IMR-90 (cell line): Measurements from ENCODE around the gene WASF3. TPM values are rescaled to one million over a fixed set of nuclear protein-coding genes. Genes with fewer than 3 reads are reported as not detected.

Experiments
- ATAC-seq: fragments of 200-7000 bp; cut with Tn5 transposase; 2 replicates; pipeline ENCODE4 v1.9.1; 2020; ENCODE audit warnings: low read depth, mild to moderate bottlenecking, moderate library complexity
- BruUV-seq: library from RNA; stranded (reverse); fragments of 400-500 nt; replicated peaks from 2 replicates; lab custom pipeline; 2021; lab: Mats Ljungman, UMichigan
- CTCF ChIA-PET: fragments of 300-600 bp; formaldehyde crosslinking; extraction: SDS; loops from one replicate; lab custom pipeline; 2021; ENCODE audit warnings: antibody characterized with exemption; lab: Yijun Ruan, JAX
- POLR2A ChIA-PET: fragments of 300-600 bp; sonication (Branson Sonifier 250); formaldehyde crosslinking; loops from one replicate; lab custom pipeline; 2022; ENCODE audit warnings: antibody characterized with exemption; ENCODE audit not compliant: unreplicated experiment; lab: Charles Lee
- DNase-seq: peaks from one replicate; pipeline ENCODE4 v3.0.0; 2013
- H2AFZ ChIP-seq: replicated peaks from 2 replicates; pipeline ENCODE3; 2013; ENCODE audit warnings: low read length, mild to moderate bottlenecking; ENCODE audit not compliant: poor library complexity
- H2AK5ac ChIP-seq: 2 replicates; pipeline ENCODE4 v1.6.1; 2013; ENCODE audit warnings: low read depth, low read length, inconsistent platforms
- H2AK9ac ChIP-seq: replicated peaks from 2 replicates; pipeline ENCODE3; 2013; ENCODE audit warnings: mild to moderate bottlenecking, low read depth, low read length, moderate library complexity; ENCODE audit not compliant: poor library complexity
- H2BK120ac ChIP-seq: 2 replicates; pipeline ENCODE4 v1.6.1; 2013; ENCODE audit warnings: low read depth, low read length, inconsistent platforms
- H2BK15ac ChIP-seq: 3 replicates; pipeline ENCODE4 v1.6.1; 2013; ENCODE audit warnings: low read depth, low read length, inconsistent platforms
- H2BK20ac ChIP-seq: 2 replicates; pipeline ENCODE4 v1.6.1; 2013; ENCODE audit warnings: low read depth, mild to moderate bottlenecking, inconsistent platforms, low read length, moderate library complexity
- H2BK5ac ChIP-seq: 2 replicates; pipeline ENCODE4 v1.6.1; 2013; ENCODE audit warnings: mild to moderate bottlenecking, low read depth, low read length, inconsistent platforms; ENCODE audit not compliant: poor library complexity, severe bottlenecking
- H3K14ac ChIP-seq: replicated peaks from 2 replicates; pipeline ENCODE4 v1.6.1; 2013; ENCODE audit warnings: low read depth, low read length, inconsistent platforms
- H3K18ac ChIP-seq: 2 replicates; pipeline ENCODE4 v1.6.1; 2013; ENCODE audit warnings: low read depth, low read length, control low read depth
- H3K23ac ChIP-seq: 2 replicates; pipeline ENCODE4 v1.6.1; 2013; ENCODE audit warnings: low read depth, low read length, inconsistent platforms
- H3K27ac ChIP-seq: 2 replicates; pipeline ENCODE4 v1.5.1; 2013; ENCODE audit warnings: mild to moderate bottlenecking, control low read depth, low read length; ENCODE audit not compliant: insufficient read depth
- H3K27me3 ChIP-seq: 2 replicates; pipeline ENCODE4 v1.6.1; 2013; ENCODE audit warnings: low read length; ENCODE audit not compliant: control insufficient read depth, insufficient read depth
- H3K36me3 ChIP-seq: 2 replicates; pipeline ENCODE4 v1.6.1; 2013; ENCODE audit warnings: low read length, mixed read lengths; ENCODE audit not compliant: control insufficient read depth, insufficient read depth
- H3K4ac ChIP-seq: 2 replicates; pipeline ENCODE4 v1.6.1; 2013; ENCODE audit warnings: low read depth, low read length, inconsistent platforms
- H3K4me1 ChIP-seq: 2 replicates; pipeline ENCODE4 v1.6.1; 2013; ENCODE audit warnings: low read length, mixed read lengths; ENCODE audit not compliant: control insufficient read depth, insufficient read depth
- H3K4me2 ChIP-seq: 2 replicates; pipeline ENCODE4 v1.6.1; 2013; ENCODE audit warnings: low read depth, mild to moderate bottlenecking, control low read depth, low read length, moderate library complexity
- H3K4me3 ChIP-seq: 2 replicates; pipeline ENCODE4 v1.5.1; 2013; ENCODE audit warnings: low read depth, mild to moderate bottlenecking, control low read depth, low read length, moderate library complexity; ENCODE audit not compliant: insufficient read depth
- H3K56ac ChIP-seq: 2 replicates; pipeline ENCODE4 v1.6.1; 2013; ENCODE audit warnings: low read length, inconsistent platforms; ENCODE audit not compliant: insufficient read depth; ENCODE audit errors: extremely low read depth
- H3K79me1 ChIP-seq, 2 experiments: 2 replicates each; pipeline ENCODE4 v1.6.1; 2013; ENCODE audit warnings: low read length in 2 of 2, inconsistent platforms in 1 of 2, low read depth in 1 of 2
- H3K9ac ChIP-seq: 2 replicates; pipeline ENCODE4 v1.6.1; 2013; ENCODE audit warnings: low read depth, low read length, control low read depth
- H3K9me1 ChIP-seq: 2 replicates; pipeline ENCODE4 v1.6.1; 2013; ENCODE audit warnings: low read length, inconsistent platforms; ENCODE audit not compliant: insufficient read depth
- H3K9me3 ChIP-seq: 2 replicates; pipeline ENCODE4 v1.6.1; 2013; ENCODE audit warnings: low read length; ENCODE audit not compliant: control insufficient read depth, insufficient read depth
- H4K20me1 ChIP-seq: 2 replicates; pipeline ENCODE4 v1.6.1; 2013; ENCODE audit warnings: low read length, inconsistent platforms; ENCODE audit not compliant: insufficient read depth
- H4K5ac ChIP-seq: 2 replicates; pipeline ENCODE4 v1.6.1; 2013; ENCODE audit warnings: mild to moderate bottlenecking, low read depth, low read length, control low read depth
- H4K8ac ChIP-seq, 2 experiments: 2 replicates each; pipeline ENCODE4 v1.6.1; 2013; ENCODE audit warnings: low read depth in 2 of 2, low read length in 2 of 2, control low read depth in 1 of 2, inconsistent platforms in 1 of 2
- H4K91ac ChIP-seq: 2 replicates; pipeline ENCODE4 v1.6.1; 2013; ENCODE audit warnings: low read depth, low read length, inconsistent platforms; ENCODE audit not compliant: insufficient read depth
- BHLHE40 ChIP-seq: fragments of 150-350 bp; IDR thresholded peaks from 2 replicates; pipeline ENCODE4 v1.6.1; 2016; ENCODE audit warnings: mild to moderate bottlenecking, low read depth, low read length
- CEBPB ChIP-seq: IDR thresholded peaks from 2 replicates; pipeline ENCODE4 v1.6.1; 2012; ENCODE audit warnings: low read depth, low read length, improper control_type of control experiment
- CHD1 ChIP-seq: IDR thresholded peaks from 2 replicates; pipeline ENCODE4 v1.6.1; 2012; ENCODE audit warnings: low read depth, low read length, improper control_type of control experiment
- CTCF ChIP-seq: conservative IDR thresholded peaks from 2 replicates; pipeline ENCODE4 v1.5.1; 2012; ENCODE audit warnings: mild to moderate bottlenecking, low read depth, low read length, improper control_type of control experiment
- ELK1 ChIP-seq: fragments of 150-350 bp; IDR thresholded peaks from 2 replicates; pipeline ENCODE4 v1.6.1; 2016; ENCODE audit warnings: low read depth, mild to moderate bottlenecking, low read length, moderate library complexity, borderline replicate concordance
- FOS ChIP-seq: fragments of 150-350 bp; IDR thresholded peaks from 2 replicates; pipeline ENCODE4 v1.6.1; 2016; ENCODE audit warnings: low read depth, low read length
- MAFK ChIP-seq: IDR thresholded peaks from 2 replicates; pipeline ENCODE4 v1.6.1; 2012; ENCODE audit warnings: low read depth, low read length, improper control_type of control experiment
- MAZ ChIP-seq: IDR thresholded peaks from 2 replicates; pipeline ENCODE4 v1.6.1; 2012; ENCODE audit warnings: low read depth, mild to moderate bottlenecking, low read length, improper control_type of control experiment, moderate library complexity, borderline replicate concordance
- MXI1 ChIP-seq: IDR thresholded peaks from 2 replicates; pipeline ENCODE4 v1.6.1; 2012; ENCODE audit warnings: low read depth, mild to moderate bottlenecking, low read length, moderate library complexity, borderline replicate concordance
- NFE2L2 ChIP-seq: fragments of 150-350 bp; IDR thresholded peaks from 2 replicates; pipeline ENCODE4 v1.6.1; 2016; ENCODE audit warnings: low read depth, mild to moderate bottlenecking, low read length
- POLR2A ChIP-seq: IDR thresholded peaks from 2 replicates; pipeline ENCODE4 v1.6.1; 2012; ENCODE audit warnings: mild to moderate bottlenecking, low read depth, low read length
- RCOR1 ChIP-seq: IDR thresholded peaks from 2 replicates; pipeline ENCODE4 v1.6.1; 2012; ENCODE audit warnings: mild to moderate bottlenecking, low read length, improper control_type of control experiment; ENCODE audit not compliant: insufficient replicate concordance
- RFX5 ChIP-seq: IDR thresholded peaks from 2 replicates; pipeline ENCODE4 v1.8.0; 2012; ENCODE audit warnings: low read depth, mild to moderate bottlenecking, low read length, moderate library complexity
- SMC3 ChIP-seq: fragments of 150-350 bp; IDR thresholded peaks from 2 replicates; pipeline ENCODE4 v1.6.1; 2016; ENCODE audit warnings: low read depth, mild to moderate bottlenecking, antibody characterized with exemption, low read length, moderate library complexity
- USF2 ChIP-seq: fragments of 150-350 bp; IDR thresholded peaks from 2 replicates; pipeline ENCODE4 v1.6.1; 2017; ENCODE audit warnings: mild to moderate bottlenecking, antibody characterized with exemption, low read length, low read depth
- WGBS, 2 experiments: methylation state at CpG; one replicate each; pipeline versions ENCODE4 v1.1.5 to v1.1.7; 2013; ENCODE audit warnings: missing lambda C conversion rate in 2 of 2; ENCODE audit not compliant: insufficient read length in 1 of 2; ENCODE audit errors: extremely low coverage in 2 of 2; 5-methylcytosine and 5-hydroxymethylcytosine counted together
- dilution Hi-C: fragments of 300-500 bp; cut with HindIII; formaldehyde crosslinking; loops from one replicate; pipeline ENCODE4 v1.14.3; 2018; ENCODE audit warnings: low sequenced_read_pairs; ENCODE audit not compliant: unreplicated experiment
- in situ Hi-C: fragments of 300-500 bp; cut with MboI; formaldehyde crosslinking; loops from 3 replicates; pipeline ENCODE4 v1.14.3; 2019; ENCODE audit warnings: low sequenced_read_pairs, inconsistent platforms, mixed read lengths
- intact Hi-C: fragments of 100-400 bp; cut with micrococcal nuclease; formaldehyde crosslinking; loops from 2 replicates; pipeline ENCODE4 v1.10.0; 2022
- polyA plus RNA-seq, 3 experiments: library from polyadenylated mRNA; depleted of rRNA; stranded (reverse); fragments of >200 nt; gene quantifications; 2 replicates each; pipeline ENCODE4 v1.2.3, GENCODE V29; 2012; ENCODE audit warnings: low replicate concordance in 1 of 3
- total RNA-seq: library from RNA; depleted of rRNA; stranded (reverse); fragments of >200 nt; gene quantifications from 2 replicates; pipeline ENCODE4 v1.2.3, GENCODE V29; 2012

Gene WASF3
- total and polyA plus RNA-seq, 2 of the 4 experiments (the other 2 are of a cell fraction) = 4.3 to 11.4 TPM

DNA sequence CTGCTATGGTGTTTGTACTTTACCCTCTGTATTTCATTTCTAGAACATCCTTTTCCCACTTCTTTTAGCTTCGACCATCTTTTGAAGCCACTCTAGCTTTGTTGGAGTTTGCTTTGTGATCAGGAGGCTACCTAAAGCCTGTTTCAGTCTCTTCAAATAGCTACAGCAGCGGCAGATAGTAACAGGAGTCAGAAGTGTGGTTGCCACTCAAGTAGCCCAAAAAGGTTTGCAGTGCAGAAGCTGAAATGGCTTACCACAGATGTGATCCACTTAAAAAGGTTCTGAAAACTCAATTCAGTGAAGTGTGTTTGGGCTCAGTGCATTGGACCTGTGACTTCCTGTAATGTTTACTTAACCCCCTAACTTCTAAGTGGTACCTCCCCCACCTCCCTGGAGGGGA is 26.2 kb downstream of the WASF3 start:
- Histone ChIP-seq H2BK20ac (no peak overlapping the region), H3K4me2 (peak overlapping the region; percentile 72), H2BK5ac (peak overlapping the region; percentile 88), H3K9ac (peak overlapping the region; percentile 37; the same call in 1 of the 2 replicates), H2BK120ac (peak overlapping the region; percentile 40; the same call in 1 of the 2 replicates), H2AK5ac (0 out of 2 replicates have a peak overlapping the region, but pooled peaks have one; percentile 66), H2AFZ (no peak overlapping the region), H4K5ac (peak overlapping the region; percentile 63; the same call in 1 of the 2 replicates), H3K23ac (peak overlapping the region; percentile 19; the same call in 1 of the 2 replicates), H3K79me1 (peaks cover 20 to 37% of the 10 kb centered on the region in 2 experiments), H2AK9ac (no peak overlapping the region), H3K4me1 (peaks cover 7% of the 10 kb centered on the region), H4K20me1 (no peaks in the 10 kb centered on the region; the same call in 1 of the 2 replicates), H3K14ac (peak overlapping the region; percentile 56), H2BK15ac (peak overlapping the region; percentile 87; the same call in 2 of the 3 replicates), H3K18ac (peak overlapping the region; percentile 78), H3K27me3 (no peaks in the 10 kb centered on the region), H4K8ac (peak overlapping the region in 1 of 2 experiments; percentile 44; a peak in 3 of 4 replicates), H3K9me1 (peaks cover 7% of the 10 kb centered on the region; the same call in 1 of the 2 replicates), H3K4ac (peak overlapping the region; percentile 42), H3K9me3 (no peaks in the 10 kb centered on the region), H3K36me3 (no peaks in the 10 kb centered on the region; the same call in 1 of the 2 replicates), H3K4me3 (no peak overlapping the region), H4K91ac (peak overlapping the region; percentile 44), H3K56ac (no peak overlapping the region), H3K27ac (peak overlapping the region; percentile 52; the same call in 1 of the 2 replicates)
- in situ Hi-C loops = no loop called here
- ChIA-PET POLR2A (no interaction called here), CTCF (interaction anchor here (0.7 to 1.4 kb wide), 3 partner anchors 12 to 30 kb away, joined by 3 read pairs; no protein-coding TSS in a partner anchor)
- dilution Hi-C loops = no loop called here
- WGBS, 2 experiments = no CpG with 5 or more reads among the region's 2 CpGs
- ATAC-seq = no peak
- DNase-seq = no peak
- TF ChIP-seq ELK1 (no peak), MXI1 (no peak), NFE2L2 (no peak), SMC3 (no peak), CEBPB (no peak), MAZ (no peak), BHLHE40 (no peak), CTCF (no peak), RFX5 (no peak), RCOR1 (no peak), USF2 (no peak), MAFK (no peak), FOS (no peak), POLR2A (no peak), CHD1 (no peak)
- intact Hi-C loops = no loop called here
- no TSS peak for BruUV-seq
